HG03045 (cell line): Measurements from ENCODE around the gene MMP19.
"Not testable (repeated sequence)": the region's sequence is repeated elsewhere in the genome, so short reads cannot be mapped to it uniquely, and the experiment has no call there.

Experiments
- ATAC-seq: cut with Tn5 transposase; IDR thresholded peaks from one replicate; pipeline ENCODE4 v1.9.1; 2021; ENCODE audit warnings: mild to moderate bottlenecking, moderate library complexity; ENCODE audit not compliant: unreplicated experiment

The MMP19 gene, protein sequence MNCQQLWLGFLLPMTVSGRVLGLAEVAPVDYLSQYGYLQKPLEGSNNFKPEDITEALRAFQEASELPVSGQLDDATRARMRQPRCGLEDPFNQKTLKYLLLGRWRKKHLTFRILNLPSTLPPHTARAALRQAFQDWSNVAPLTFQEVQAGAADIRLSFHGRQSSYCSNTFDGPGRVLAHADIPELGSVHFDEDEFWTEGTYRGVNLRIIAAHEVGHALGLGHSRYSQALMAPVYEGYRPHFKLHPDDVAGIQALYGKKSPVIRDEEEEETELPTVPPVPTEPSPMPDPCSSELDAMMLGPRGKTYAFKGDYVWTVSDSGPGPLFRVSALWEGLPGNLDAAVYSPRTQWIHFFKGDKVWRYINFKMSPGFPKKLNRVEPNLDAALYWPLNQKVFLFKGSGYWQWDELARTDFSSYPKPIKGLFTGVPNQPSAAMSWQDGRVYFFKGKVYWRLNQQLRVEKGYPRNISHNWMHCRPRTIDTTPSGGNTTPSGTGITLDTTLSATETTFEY

GRCh38 chr12:55842681-55843429 lies at the start of gene MMP19:
TSS of gene MMP19 (minus strand) at chr12:55842936. CDS start at chr12:55842830, 106 bp downstream.
- no peak for ATAC-seq

GRCh38 chr12:55891310-55891709 lies 48.6 kb upstream of the MMP19 start:
- ATAC-seq = no peak

DNA sequence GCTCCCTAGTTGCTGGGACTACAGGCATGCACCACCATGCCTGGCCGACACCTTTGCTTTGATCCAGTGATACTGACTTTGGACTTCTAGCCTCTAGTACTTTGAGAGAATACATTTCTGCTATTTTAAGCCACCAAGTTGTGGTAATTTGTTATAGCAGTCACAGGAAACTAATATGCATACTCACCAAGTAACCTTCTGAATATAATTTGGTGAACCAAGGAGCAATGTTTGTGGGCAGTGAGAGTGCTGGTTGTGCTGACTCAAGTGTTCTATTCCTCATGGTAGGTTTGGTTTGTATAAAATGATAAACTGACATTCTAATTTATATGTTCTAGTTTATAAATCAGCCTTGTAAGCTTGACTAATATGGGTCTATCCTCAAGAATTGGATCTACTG lies 42.4 kb upstream of the MMP19 start:
- no peak for ATAC-seq

DNA sequence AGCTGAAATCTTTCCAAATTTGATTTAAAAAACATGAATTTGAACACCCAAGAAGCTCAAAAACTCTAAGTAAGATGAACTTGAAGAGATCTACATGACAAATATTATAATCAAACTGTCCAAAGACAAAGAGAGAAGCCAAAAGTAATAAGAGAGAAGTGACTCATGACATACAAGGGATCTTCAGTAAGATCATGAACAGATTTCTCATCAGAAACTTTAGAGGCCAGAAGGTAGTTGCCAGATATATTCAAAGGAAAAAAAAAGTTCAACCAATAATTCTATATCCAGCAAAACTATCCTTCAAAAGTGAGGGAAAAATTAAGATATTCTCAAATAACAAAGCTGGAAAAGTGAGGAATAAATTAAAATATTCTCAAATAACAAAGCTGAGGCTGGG lies 35.1 kb upstream of the MMP19 start:
- ATAC-seq = no peak

DNA sequence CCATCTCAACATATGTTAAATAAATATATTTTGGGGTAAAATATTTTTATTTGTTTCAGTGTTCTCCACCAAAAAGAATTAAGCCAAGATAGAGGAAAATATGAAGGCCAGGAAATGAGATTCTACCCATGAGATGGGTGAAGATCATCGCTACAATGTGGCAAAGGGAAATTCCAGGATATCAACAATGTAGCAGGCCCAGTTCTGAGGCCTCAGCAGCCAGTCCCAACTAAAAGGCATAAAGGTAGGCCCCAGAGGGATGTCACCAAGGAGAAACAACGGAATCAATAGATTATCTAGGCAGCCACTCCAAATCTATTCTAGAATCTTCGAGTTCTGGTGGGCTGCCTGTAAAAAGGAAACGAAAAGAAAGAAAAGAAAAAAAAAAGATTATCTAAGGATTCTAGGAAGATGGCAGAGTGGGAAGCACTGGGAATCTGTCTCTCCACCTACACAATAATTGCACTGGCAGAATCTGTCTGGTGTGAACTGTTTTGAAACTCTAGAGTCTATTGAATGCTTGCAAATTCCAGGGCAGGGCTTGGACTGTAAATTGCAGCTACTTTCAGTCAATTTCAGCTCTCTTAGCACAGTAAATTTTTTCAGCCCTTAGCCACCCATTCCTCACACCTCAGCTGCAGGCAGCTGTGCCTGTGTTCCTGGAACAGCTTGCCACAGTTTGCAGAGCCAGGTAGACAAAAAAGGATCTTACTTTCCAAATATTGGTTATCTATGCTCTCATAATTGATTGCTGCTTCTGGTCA lies 33.1 kb upstream of the MMP19 start:
- ATAC-seq = no peak

- no peak for ATAC-seq
Measured at GRCh38 chr12:55874443-55874842, 31.7 kb upstream of the MMP19 start.

DNA sequence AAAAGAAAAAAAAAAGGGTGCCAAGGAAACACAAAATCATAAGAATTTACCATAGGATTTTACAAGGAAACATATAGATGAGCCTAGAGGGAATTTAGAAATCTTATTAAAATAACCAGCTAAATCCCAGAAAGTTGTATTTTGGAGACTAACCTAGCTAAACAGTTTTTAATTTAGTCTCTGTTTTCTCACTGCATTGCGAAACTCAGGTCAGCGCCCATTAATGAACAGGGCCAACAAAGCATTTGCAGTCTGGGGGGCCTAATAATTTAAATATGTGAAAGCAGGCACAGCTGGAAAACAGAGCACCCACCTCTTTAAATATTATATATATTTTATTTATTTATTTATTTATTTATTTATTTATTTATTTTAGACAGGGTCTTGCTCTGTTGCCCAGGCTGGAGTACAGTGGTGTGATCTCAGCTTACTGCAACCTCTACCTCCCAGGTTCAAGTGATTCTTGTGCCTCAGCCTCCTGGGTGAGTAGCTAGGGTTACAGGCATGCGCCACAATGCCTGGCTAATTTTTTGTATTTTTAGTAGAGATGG lies 23.8 kb upstream of the MMP19 start:
- not testable (repeated sequence) for ATAC-seq

- ATAC-seq = no peak
Measured at GRCh38 chr12:55865327-55865726, 22.6 kb upstream of the MMP19 start.

DNA sequence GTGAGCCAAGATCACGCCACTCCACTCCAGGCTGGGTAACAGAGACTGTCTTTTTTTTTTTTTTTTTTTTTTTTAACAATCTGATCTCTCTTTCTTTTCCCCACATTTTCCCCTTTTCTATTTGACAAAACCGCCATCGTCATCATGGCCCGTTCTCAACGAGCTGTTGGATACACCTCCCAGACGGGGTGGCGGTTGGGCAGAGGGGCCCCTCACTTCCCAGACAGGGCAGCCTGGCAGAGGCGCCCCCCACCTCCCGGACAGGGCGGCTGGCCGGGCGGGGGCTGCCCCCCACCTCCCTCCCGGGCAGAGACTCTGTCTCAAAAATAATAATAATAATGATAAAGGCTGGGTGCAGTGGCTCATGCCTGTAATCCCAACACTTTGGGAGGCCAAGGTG lies 20.2 kb upstream of the MMP19 start:
- ATAC-seq = not testable (repeated sequence)

- no peak for ATAC-seq
Measured at GRCh38 chr12:55862286-55862685, 19.6 kb upstream of the MMP19 start.

DNA sequence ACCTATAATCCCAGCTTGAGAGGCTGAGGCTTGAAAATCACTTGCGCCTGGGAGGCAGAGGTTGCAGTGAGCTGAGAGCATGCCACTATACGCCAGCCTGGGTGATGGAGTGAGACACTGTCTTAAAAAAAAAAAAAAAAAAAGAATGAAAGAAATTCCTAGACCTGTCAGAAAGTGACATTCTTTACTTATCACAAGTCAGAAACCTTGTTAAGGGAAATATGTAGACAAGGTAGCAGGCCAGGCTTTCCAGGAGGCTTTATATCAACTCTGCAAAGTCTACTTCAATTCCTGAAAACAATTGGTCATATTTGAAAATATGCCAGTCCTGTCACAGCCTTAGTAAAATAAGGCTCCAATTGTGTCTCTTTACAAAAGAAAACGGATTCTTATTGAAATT lies 19.1 kb upstream of the MMP19 start:
- no peak for ATAC-seq

- no peak for ATAC-seq
Measured at GRCh38 chr12:55861396-55861795, 18.7 kb upstream of the MMP19 start.

- no peak for ATAC-seq
Measured at GRCh38 chr12:55852740-55853139, 10.0 kb upstream of the MMP19 start.

DNA sequence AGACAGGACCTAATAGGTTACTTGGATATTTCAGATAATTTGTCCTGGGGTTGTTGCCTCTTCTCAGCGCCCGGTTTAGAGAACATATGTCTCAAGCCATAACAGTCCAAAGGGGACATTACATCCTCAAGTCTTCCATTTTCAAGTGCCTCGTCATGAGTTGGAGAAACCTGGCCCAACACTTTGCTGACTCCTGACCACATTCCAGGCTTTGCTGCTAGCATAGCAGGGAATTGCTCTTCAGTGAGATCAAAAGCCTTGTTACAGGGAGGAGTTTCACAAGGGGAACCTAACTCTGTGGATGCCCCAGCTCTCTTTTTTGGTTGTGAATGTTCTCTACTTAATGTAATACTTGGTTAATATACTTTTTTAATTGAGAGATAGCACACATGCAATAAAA lies 8.2 kb upstream of the MMP19 start:
- no peak for ATAC-seq

GRCh38 chr12:55850401-55850800 lies 7.7 kb upstream of the MMP19 start:
- ATAC-seq = no peak

- ATAC-seq = no peak
Measured at GRCh38 chr12:55849616-55850343, 7.0 kb upstream of the MMP19 start.

DNA sequence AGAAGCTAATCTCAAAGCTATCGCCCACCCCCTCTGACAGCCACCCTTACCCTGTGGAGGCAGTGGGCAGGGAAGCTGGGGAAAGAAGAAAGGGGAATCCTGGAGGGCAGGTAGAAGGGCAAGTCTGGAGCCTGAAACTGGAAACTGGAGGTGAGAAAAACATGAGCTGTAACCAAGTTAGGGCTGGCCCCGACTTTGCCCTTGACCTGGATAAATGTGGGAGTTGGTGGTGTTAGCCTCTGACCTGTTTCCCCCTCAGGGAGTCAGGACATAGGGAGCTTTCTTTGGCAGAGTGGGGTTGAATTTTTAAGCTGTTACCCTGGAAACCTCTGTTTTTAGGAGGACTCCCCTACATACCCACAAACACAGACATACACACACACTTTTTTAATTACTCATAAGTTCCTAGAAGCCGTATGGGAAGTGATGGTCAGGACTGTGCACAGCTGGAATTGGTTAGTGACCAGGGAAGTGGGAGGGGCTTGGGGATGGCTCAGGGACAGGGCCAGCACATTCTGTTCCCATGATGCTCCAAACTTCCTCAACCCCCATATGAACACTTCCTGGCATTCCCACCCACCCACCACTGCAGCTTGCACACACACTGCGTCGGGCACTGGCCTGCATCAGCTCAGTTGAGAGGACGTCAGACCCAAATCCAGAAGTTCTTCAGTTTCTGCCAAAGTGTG lies 5.0 kb upstream of the MMP19 start:
- no peak for ATAC-seq

GRCh38 chr12:55847033-55847432 lies 4.3 kb upstream of the MMP19 start:
- no peak for ATAC-seq

DNA sequence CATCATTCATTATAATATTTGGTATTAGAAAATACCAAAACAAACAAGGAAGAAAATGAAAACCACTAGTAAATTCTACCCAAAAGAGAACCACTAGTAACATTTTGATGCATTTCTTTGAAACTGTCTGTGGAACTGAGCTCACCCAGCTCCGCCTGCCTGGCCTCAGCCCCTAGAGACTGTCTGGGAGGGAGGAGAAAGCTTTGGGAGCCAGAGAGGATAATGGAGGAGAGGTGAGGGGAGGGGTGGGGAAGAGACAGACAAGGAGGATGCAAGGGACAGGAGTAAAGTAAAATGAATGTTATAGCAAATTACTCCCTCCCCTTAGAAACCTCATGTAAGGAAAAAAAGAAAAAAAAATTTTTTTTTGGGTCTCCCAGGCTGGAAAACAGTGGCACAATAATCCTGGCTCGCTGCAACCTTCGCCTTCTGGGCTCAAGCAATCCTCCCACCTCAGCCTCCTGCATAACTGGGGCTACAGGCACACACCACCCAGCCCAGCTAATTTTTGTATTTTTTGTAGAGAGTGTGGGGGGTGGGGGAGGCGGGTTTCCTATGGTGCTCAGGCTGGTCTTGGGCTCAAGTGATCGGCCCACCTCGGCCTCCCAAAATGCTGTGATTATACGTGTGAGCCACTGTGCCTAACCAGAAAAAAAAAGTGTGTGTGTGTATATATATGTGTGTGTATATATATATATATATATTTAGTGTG lies 3.2 kb upstream of the MMP19 start:
- ATAC-seq = no peak
